GM18861 (cell line): Measurements from ENCODE around the gene DGCR2.
"Not testable (repeated sequence)": the region's sequence is repeated elsewhere in the genome, so short reads cannot be mapped to it uniquely, and the experiment has no call there.

Experiments used
- ATAC-seq: cut with Tn5 transposase; IDR thresholded peaks from one replicate; pipeline ENCODE4 v1.9.1; 2021; ENCODE audit not compliant: unreplicated experiment

The DGCR2 gene

DNA sequence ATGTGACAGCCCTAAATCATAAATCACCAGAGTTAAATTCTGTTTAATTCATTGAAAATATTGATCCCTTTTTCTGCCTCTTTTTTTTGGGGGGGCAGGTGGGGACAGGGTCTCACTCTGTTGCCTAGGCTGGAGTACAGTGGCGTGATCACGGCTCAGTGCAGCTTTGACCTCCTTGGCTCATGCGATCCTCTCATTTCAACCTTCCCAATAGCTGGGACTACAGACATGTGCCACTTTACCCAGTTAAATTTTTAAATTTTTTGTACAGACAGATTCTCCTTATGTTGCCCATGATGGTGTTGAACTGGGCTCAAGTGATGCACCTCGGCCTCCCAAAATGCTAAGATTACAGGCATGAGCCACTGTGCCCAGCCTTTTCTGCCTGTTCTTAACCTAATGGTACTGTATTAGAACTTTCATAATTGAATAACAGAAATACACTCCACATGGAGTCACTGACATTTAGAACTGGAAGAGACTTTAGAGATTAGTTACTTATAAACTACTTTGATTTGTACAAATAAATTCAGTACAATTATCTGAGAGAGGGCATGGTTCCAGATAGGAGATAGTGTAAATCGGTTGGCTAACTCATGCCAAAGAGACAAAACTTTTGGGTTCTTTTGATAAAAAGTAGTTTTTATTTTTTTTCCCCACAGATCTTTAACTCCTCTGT is 109.8 kb downstream of the DGCR2 start:
- no peak for ATAC-seq

- not testable (repeated sequence) for ATAC-seq
These were observed 110.6 kb downstream of the DGCR2 start for GRCh38 chr22:19011611-19012010.

- ATAC-seq = no peak
These were observed 111.1 kb downstream of the DGCR2 start for GRCh38 chr22:19011075-19011474.

DNA sequence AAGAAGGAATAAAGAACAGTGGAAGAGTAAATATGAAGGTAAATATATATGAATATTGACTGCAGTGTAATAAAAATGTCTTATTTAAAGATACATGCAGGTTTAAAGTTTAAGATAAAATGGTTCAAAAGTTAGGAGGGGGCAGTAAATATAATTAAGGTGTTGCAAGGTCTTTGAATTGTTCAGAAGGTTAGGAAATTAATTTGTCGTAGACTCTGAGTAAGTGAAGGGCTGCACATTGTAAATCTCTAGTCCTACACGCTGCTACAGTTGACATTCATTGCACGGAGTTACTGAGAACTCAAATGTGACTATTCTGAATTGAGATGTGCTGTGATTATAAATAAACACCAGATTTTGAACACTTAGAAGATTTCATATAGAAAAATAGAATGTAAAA is 116.3 kb downstream of the DGCR2 start:
- ATAC-seq = no peak

DNA sequence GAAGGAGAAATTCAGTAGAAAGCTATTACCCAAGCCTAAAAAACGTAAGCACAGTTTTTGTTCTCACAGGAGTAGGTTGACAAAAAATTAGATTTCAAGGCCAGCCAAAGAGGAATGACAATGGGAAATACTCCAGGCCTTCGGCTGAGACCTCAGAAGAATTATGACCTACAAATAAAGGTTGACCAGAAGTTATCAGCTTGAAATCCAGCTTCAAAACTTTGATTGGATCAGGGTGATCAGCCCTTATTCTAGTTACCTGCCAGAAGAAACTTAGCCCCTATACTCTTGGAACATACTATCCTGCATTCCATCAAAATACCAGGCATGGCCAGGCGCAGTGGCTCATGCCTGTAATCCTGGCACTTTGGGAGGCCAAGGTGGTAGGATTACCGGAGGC is 117.7 kb downstream of the DGCR2 start:
- ATAC-seq = no peak

- no peak for ATAC-seq
These were observed 118.7 kb downstream of the DGCR2 start for GRCh38 chr22:19003508-19003907.

DNA sequence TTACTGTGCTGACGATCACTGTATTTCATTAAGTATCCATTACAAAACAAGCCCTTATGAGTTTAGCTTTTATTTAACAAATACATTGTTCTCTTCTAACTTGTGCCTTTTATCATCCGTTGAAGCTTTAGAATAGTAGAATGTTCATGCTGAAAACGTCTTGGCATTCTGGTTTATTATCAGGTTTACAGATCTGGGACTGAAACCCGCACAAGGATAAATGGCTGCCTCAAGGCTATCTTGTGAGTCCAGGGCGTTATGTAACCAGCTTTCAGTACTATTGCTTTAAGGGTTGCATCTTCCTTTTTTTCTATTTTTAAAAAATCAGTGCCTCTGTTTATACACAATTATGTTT is 119.6 kb downstream of the DGCR2 start:
- ATAC-seq = no peak

GRCh38 chr22:19001204-19001603 is 121.0 kb downstream of the DGCR2 start:
- ATAC-seq = no peak

DNA sequence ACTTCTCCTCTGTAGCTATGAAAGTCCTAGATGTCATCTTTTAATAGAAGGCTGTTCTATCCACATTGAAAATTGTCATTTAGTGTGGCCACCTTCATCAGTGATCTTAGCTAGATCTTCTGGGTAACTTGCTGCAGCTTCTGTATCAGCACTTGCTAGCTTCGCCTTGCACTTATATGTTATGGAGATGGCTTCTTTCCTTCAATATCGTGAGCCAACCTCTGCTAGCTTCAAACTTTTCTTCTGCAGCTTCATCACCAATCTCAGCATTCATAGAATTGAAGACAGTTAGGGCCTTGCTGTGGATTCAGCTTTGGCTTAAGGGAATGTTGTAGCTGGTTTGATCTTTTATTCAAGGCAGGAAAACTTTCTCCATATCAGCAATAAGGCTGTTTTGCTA is 122.1 kb downstream of the DGCR2 start:
- ATAC-seq = not testable (repeated sequence)

GRCh38 chr22:18999416-18999815 is 122.8 kb downstream of the DGCR2 start:
- no peak for ATAC-seq

DNA sequence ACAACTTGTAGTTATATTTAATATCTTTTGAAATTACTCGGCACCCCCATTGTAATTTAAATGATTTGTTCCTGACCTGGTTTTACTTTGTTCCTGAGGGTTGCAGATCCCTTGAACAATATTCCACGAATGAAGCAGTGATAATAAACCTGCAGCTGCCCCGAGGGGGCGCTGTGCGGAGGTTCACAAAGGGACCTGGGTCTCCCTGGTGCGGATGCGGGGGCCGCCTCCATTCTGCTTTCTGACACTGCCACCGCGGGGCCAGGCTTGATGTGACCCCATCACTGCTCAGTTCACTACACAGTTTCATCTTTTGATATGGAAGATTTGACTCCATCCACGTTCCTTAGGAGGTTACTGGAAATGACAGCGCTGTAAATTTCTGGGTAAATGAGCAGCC is 123.2 kb downstream of the DGCR2 start:
- no peak for ATAC-seq

DNA sequence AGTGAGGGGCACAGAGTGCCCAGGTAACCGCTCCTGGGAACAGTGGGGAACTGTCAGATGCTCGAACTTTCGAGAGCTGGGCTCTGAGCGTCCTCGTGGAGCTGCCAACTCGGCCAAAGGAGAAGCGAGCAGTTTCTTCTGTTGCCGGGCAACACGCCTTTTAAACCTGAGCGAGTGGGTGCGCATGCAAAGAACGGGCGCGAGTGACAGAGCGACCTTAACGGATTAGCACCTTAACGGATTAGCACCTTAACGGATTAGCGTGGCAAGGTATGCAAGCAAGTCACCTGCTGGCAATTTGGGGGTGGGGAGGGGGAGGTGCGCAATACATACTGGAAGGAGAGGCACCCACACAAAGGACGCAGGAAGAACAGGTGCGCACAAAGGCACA is 124.3 kb downstream of the DGCR2 start:
- ATAC-seq = no peak

GRCh38 chr22:18997306-18997924 is 124.8 kb downstream of the DGCR2 start:
- ATAC-seq = no peak

GRCh38 chr22:18996376-18996900 is 125.8 kb downstream of the DGCR2 start:
- no peak for ATAC-seq

DNA sequence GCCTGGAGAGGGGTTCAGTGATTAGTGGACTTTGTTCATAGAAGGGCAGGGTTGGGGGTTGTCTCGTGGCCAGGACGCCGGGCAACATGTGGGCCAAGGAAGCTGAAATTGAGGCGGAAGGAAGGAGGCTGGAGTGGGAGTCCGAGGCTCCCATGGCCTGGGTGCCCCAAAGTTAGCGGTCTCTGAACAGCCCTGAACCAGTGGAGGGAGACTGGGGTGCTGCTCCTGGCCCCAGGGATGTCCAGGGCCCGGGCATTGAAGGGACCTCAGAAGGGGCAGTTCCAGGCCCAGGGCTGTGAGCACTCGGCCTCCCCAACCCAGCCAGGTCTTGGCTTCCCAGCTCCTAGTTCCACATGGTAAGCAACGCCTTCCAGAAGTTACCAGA is 126.9 kb downstream of the DGCR2 start:
- ATAC-seq = no peak

DNA sequence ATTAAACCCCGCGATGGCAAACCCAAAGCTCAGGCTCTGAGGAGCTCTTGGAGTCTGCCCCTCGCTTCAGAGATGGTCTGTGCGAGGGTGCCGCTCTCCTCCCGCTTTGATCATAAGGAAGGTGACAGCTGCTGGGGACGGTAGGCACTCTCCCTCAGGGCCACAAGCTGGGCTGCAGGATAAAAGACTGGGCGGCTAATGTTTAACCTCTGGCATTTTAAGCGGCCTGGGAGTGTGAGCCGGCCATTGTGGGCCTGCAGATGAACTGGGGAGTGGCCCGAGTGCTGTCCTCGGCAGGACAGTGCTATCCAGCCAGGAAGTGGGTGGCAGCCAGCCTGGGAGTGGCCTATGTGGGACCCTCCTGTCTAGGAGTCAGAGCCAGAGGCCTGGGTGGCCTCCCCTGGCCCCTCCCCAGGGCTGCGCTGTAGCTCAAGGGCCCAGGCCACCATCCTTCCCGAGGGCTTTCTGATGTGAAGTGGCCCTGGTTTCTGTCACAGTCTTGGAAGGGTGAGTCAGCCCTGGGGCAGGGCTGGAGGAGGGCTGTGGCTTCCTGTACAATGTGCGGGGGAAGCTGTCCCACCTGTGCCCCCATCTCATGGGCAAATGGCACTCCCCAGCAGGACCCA is 127.4 kb downstream of the DGCR2 start:
- ATAC-seq = no peak

DNA sequence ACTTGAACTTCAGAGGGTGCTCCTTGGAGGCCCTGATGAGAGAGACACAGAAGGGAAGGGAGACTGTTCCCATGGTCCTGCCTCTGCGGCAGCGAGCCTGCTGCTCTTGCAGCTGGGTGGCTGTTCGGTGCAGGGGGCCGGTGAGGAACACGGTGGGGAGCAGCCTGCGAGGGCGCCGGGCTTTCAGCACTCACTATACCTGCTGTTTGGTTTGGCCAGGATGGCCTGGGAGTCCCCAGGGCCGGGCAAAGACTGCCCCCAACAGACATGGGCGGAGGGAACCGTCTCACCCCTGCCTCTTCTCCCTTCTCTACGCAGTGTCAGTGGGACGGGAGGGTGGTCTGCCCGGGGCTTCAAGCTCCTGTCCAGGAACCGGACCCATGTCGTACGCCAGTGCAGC is 128.2 kb downstream of the DGCR2 start:
- no peak for ATAC-seq

DNA sequence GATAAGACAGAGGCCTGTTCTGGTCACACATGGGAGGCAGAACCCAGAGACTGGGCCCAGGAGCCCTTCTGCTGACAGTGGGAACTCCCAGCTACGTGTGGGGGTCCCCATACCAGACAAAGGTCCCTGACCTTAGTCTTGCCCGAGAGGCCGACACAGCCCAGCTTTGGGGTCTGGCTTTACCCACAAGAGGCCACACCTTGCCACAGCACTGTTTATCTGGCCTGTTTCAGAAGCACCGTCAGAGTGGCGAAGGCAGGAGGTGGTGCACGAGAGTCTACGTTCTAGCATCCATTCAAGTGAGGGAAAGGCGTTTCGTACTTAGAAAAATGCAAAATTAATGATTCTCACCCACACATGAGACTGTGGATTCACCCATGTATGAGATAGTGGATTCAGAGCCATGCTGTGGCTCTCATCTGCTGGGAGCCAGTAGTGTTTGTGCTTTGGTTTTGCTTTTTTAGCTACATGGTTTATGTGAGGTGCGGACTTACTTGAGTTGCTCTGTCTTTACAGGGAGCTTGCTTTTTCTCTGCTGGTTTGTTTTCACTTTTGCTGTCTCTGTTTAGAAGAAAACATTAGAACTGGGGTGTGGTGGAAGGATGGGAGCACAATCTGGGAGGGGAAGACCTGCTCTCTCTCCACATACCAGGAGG is 129.5 kb downstream of the DGCR2 start:
- no peak for ATAC-seq

GRCh38 chr22:18991821-18992442 is 130.3 kb downstream of the DGCR2 start:
- ATAC-seq = no peak

DNA sequence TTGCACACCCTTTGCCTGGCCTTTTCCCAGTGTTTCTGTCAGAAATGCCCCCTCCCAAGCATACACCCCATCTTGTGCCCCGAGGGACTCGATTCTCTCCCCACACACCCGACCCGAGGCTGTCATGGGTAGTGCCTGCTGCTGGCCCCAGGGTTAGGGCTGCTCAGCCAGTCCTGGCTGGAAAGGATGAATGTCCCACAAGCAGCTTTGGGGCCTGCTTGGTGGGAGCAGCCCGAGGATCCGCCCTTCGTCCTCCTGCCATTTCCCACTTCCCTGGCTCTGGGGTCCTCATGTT is 131.1 kb downstream of the DGCR2 start:
- no peak for ATAC-seq

DNA sequence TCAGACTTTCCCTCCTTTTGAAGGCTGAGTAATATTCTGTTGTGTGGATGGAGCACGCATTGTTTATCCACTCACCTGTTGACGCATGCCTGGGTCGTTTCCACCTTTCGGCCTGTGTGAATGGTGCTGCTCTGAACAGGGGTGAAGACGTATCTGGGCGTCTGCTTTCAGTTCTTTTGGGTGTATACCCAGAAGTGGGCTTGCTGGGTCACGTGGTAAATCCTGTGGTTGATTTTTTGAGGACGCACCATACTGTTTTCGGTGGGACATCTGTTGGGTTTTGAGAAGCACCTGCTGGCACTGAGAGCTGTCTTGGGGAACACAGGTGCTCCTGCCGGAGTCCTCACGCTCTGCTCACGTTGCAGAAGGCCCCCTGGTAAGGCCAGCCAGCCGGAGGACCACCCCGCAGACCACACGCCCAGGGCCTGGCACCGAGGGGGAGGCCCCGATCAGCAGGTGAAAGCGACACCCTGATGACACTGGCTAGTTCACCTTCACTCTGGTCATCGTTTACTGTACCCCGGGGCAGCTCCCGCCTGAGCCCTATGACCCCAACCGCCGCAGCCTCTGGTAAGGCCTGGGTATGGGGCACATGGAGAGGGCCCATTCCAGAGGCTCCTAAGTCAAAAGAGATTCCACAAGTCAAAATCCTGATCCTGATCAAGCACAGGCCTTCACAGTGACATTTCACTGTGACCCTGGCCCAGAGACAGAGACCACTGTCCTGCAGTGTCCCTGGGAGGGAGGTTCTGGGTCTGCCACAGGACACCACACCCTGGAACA is 131.7 kb downstream of the DGCR2 start:
- ATAC-seq = no peak
